GM21381 (cell line): Measurements from ENCODE around the gene OR4A5.
"Not testable (repeated sequence)": the region's sequence is repeated elsewhere in the genome, so short reads cannot be mapped to it uniquely, and the experiment has no call there.

ENCODE experiments used
- ATAC-seq: cut with Tn5 transposase; IDR thresholded peaks from one replicate; pipeline ENCODE4 v1.9.1; 2021; ENCODE audit warnings: mild to moderate bottlenecking, moderate library complexity; ENCODE audit not compliant: unreplicated experiment

Gene OR4A5, protein sequence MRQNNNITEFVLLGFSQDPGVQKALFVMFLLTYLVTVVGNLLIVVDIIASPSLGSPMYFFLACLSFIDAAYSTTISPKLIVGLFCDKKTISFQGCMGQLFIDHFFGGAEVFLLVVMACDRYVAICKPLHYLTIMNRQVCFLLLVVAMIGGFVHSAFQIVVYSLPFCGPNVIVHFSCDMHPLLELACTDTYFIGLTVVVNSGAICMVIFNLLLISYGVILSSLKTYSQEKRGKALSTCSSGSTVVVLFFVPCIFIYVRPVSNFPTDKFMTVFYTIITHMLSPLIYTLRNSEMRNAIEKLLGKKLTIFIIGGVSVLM

DNA sequence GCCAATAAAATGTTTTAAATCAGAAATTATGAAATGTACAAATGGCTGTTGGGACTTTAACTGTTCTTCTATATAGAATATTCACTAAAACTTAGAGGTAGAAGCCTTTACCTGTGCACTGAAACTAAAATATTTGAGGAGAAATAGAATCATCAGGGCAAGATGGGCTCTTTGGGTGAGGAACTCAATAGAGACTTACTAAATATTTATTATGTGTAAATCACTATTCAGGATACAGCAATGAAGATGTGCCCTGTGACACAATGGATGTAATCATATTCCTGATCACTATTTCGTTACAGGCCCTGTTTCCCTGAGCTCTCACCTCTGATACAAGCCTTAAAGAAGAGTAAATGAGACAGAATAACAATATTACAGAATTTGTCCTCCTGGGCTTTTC, at the start of gene OR4A5:
OR4A5 (plus strand) TSS at position 301 of the 400 bp plus-strand sequence; CDS start at position 354, 53 bp downstream.
- not testable (repeated sequence) for ATAC-seq

DNA sequence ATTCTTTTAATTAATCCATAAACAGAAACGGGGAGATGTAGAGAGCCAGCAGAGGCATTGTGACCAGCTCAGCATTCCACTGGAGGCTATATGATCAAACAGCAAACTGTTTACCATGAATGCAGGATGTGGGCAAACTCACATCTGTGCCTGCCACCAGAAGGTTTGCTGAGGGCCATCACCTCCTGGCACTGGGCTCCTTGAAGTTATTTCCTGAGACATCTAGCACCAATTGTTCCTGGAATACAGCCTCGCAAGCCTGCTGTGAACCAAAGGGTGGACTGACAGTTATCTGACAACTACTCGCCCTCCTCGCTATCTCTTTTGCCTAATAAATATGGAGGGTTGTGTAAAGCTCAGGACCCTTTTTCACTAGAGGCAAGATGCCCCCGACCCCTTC, 13.5 kb downstream of the OR4A5 start:
- not testable (repeated sequence) for ATAC-seq
